Thyroid gland (tissue), 4 donors: ENCODE results near the gene SUMF1.

ENCODE experiments used
- CTCF ChIP-seq, 6 experiments: fragments of 200-600 bp in 3 of 6; fragments of 450-650 bp in 3 of 6; sonication (generic) in 3 of 6; IDR thresholded peaks; one replicate each; pipeline ENCODE4 v1.5.1; 2016 to 2019; ENCODE audit warnings: antibody characterized with exemption in 6 of 6, mild to moderate bottlenecking in 2 of 6, inconsistent platforms in 1 of 6, moderate library complexity in 1 of 6
- POLR2A ChIP-seq, 2 donors: fragments of 450-650 bp; IDR thresholded peaks; one replicate each; pipeline ENCODE4 v1.6.1; 2017; ENCODE audit warnings: antibody characterized with exemption in 2 of 2, mild to moderate bottlenecking in 2 of 2, moderate library complexity in 1 of 2

DNA sequence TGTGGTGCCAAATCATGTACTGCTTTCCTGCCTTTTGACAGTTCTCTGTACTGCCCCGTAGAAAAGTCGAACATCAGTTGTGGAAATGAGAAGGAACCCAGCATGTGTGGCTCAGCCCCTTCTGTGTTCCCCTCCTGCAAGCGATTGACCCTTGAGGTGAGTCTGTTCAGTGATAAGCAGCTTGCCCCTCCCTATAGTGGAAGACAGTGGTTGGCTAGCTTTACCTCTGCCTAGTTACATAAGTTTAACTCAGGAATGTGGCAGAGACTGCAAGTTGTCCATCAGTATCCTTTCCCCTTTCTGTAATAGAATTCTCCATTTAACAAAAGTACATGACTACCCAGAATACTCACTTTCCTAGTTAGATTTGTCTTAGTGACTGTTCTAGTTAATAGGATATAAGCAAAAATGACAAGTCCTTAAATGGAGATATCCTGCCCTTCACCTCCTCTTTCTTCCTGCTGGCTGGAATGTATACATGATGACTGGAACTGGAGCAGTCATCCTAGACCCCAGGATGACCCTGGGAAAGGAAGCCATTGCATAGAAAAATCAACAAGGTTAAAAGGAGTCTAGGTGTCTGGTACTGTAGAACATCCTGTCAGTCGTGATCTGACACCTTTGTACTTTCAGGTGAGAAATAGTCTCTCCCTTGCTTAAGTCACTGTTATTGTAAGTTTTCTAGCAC is 153.3 kb downstream of the SUMF1 start:
- TF ChIP-seq POLR2A (IDR thresholded peaks at IDR 0.05) (no peak), CTCF (IDR thresholded peaks at IDR 0.05) (no peak)
